Brain microvascular endothelial cell (primary cell): ENCODE results near the gene MATK.

Experiments
- DNase-seq: peaks from one replicate; pipeline ENCODE4 v3.0.0-alpha.2; 2020
- H3K27ac ChIP-seq: fragments of 250-450 bp; sonication (Bioruptor Pico); 2 replicates; pipeline ENCODE4 v1.5.1; 2020; ENCODE audit warnings: mild to moderate bottlenecking, moderate library complexity
- H3K27me3 ChIP-seq: fragments of 250-450 bp; sonication (Bioruptor Pico); replicated peaks from 2 replicates; pipeline ENCODE4 v1.5.1; 2020; ENCODE audit warnings: mild to moderate bottlenecking
- H3K36me3 ChIP-seq: fragments of 250-450 bp; sonication (Bioruptor Pico); replicated peaks from 2 replicates; pipeline ENCODE4 v1.5.1; 2020; ENCODE audit warnings: mild to moderate bottlenecking
- H3K4me3 ChIP-seq: 2 replicates; pipeline ENCODE4 v1.5.1; 2011; ENCODE audit warnings: low read depth, mild to moderate bottlenecking, control low read depth, low read length, moderate library complexity
- in situ Hi-C: cut with HindIII; loops from 2 replicates; pipeline ENCODE4 v1.10.0; 2017; ENCODE audit warnings: low sequenced_read_pairs, low pct_ligation_motif_present
- TF ChIP-seq, protein P1 (sequence below): IDR thresholded peaks from 2 replicates; pipeline ENCODE4 v1.5.1; 2011; ENCODE audit warnings: low read depth, mild to moderate bottlenecking, moderate library complexity, low read length, control low read depth, inconsistent platforms; ENCODE audit errors: missing control alignments

Gene MATK

GRCh38 chr19:3823350-3823713 is 37.2 kb upstream of the MATK start:
- no peak for DNase-seq
- no peak overlapping the region for H3K27ac ChIP-seq
- H3K27me3 ChIP-seq = no peaks in the 10 kb centered on the region
- no peak overlapping the region for H3K4me3 ChIP-seq
- TF ChIP-seq, protein P1, sequence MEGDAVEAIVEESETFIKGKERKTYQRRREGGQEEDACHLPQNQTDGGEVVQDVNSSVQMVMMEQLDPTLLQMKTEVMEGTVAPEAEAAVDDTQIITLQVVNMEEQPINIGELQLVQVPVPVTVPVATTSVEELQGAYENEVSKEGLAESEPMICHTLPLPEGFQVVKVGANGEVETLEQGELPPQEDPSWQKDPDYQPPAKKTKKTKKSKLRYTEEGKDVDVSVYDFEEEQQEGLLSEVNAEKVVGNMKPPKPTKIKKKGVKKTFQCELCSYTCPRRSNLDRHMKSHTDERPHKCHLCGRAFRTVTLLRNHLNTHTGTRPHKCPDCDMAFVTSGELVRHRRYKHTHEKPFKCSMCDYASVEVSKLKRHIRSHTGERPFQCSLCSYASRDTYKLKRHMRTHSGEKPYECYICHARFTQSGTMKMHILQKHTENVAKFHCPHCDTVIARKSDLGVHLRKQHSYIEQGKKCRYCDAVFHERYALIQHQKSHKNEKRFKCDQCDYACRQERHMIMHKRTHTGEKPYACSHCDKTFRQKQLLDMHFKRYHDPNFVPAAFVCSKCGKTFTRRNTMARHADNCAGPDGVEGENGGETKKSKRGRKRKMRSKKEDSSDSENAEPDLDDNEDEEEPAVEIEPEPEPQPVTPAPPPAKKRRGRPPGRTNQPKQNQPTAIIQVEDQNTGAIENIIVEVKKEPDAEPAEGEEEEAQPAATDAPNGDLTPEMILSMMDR = no peak
- H3K36me3 ChIP-seq = no peaks in the 10 kb centered on the region
- in situ Hi-C loops = no loop called here

DNA sequence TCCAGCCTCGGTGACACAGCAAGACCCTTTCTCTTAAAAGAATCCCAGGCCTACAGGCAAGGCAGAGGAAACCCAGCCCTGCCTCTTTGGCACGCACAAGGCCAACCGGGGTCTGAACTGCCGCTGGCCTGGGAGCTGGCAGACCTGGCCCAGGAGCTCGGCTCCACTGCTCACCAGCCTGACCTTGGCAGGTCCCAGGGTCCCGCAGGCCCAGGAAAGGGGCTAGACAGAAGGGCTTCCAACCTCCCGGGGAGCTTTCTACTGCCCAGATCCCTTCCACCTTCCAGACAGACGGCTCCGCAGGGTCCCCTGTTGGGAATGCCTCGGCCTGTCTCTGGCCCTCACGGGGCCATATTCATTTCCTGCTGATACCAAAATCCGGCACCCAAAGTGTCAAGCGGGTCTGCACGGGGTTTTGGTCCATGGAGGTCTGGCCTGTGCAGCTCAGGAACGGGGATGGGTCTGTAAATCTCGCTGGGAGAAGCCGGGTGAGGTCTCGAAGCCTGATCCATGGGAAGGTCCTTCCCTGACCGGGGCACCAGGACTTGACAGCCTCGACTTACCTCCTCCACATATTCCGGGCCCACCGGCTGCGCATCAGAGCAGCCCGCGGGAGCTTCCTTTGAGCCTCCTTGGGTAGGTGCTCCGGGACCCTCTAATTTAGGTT is 36.6 kb upstream of the MATK start:
- DNase-seq = no peak
- Histone ChIP-seq H3K36me3 (no peaks in the 10 kb centered on the region), H3K27me3 (no peaks in the 10 kb centered on the region), H3K27ac (no peak overlapping the region), H3K4me3 (no peak overlapping the region)
- TF ChIP-seq, protein P1 = no peak
- in situ Hi-C loops = no loop called here

GRCh38 chr19:3821857-3822364 is 35.7 kb upstream of the MATK start:
- Histone ChIP-seq H3K4me3 (no peak overlapping the region), H3K27me3 (no peaks in the 10 kb centered on the region), H3K36me3 (no peaks in the 10 kb centered on the region), H3K27ac (no peak overlapping the region)
- in situ Hi-C loops = no loop called here
- TF ChIP-seq, protein P1 = peak; percentile 93
- peak; percentile 30 for DNase-seq

GRCh38 chr19:3821156-3821555 is 35.0 kb upstream of the MATK start:
- Histone ChIP-seq H3K4me3 (no peak overlapping the region), H3K27ac (no peak overlapping the region), H3K27me3 (no peaks in the 10 kb centered on the region), H3K36me3 (no peaks in the 10 kb centered on the region)
- in situ Hi-C loops = no loop called here
- TF ChIP-seq, protein P1 = no peak
- DNase-seq = no peak

DNA sequence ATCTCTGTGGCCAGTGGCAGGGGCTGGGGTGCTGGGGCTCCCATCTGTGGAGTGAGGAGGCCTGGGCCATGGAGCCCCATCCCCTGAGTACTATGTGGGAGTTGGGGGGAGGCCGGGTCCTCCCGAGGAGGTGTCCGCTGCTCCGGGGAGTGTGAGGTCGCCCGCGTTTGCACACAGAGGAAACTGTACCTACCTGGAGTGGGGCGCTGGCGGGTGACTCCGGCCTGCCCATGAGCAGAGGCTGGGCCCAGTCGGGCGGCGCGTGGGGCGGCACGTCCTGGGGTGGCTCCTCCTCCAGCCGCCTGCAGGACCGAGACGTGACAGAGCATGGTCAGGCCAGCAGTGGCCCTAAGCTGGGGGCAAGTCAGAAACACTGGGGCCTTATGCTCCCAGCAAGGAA is 33.8 kb upstream of the MATK start:
- in situ Hi-C loops = no loop called here
- Histone ChIP-seq H3K27me3 (no peaks in the 10 kb centered on the region), H3K27ac (no peak overlapping the region), H3K36me3 (no peaks in the 10 kb centered on the region), H3K4me3 (no peak overlapping the region)
- DNase-seq = no peak
- TF ChIP-seq, protein P1 = no peak

- Histone ChIP-seq H3K27ac (no peak overlapping the region), H3K36me3 (no peaks in the 10 kb centered on the region), H3K27me3 (no peaks in the 10 kb centered on the region), H3K4me3 (no peak overlapping the region)
- in situ Hi-C loops = no loop called here
- TF ChIP-seq, protein P1 = no peak
- no peak for DNase-seq
These were observed 32.7 kb upstream of the MATK start for GRCh38 chr19:3818918-3819317.
